ENCODE measurements around the gene VPS72. TPM values are rescaled to one million over a fixed set of nuclear protein-coding genes. Genes with fewer than 3 reads are reported as not detected.
A peak's percentile ranks its signal among the peaks of the same experiment; 100 is the strongest.

Gene VPS72
- total and polyA plus RNA-seq, 2 of the 13 experiments (the other 11 are each of a cell fraction or from before 2014, with no cell fraction given): 33.7 to 34.5 TPM

GRCh38 chr1:151189637-151190445 is at the start of gene VPS72 (continued):
- 0 out of 2 replicates have a peak, but pooled peaks have one; percentile 54 for TF ChIP-seq MIER2 (CRISPR knock-in tag; IDR thresholded peaks at IDR 0.05)
- peak; percentile 55 for TF ChIP-seq HNF1A (IDR thresholded peaks at IDR 0.05; ENCODE audit: low read depth)
- no peak for TF ChIP-seq HNF1A (CRISPR knock-in tag; IDR thresholded peaks at IDR 0.05; ENCODE audit: borderline replicate concordance)
- TF ChIP-seq JUND (CRISPR knock-in tag; IDR thresholded peaks at IDR 0.05): 0 out of 2 replicates have a peak, but pooled peaks have one; percentile 52
- peak; percentile 62 for TF ChIP-seq SIX4 (CRISPR knock-in tag; IDR thresholded peaks at IDR 0.05)
- peak; percentile 30; the same call in 1 of the 2 replicates for TF ChIP-seq TFDP1 (CRISPR knock-in tag; IDR thresholded peaks at IDR 0.05; ENCODE audit: borderline replicate concordance)
- TF ChIP-seq ZSCAN12 (CRISPR knock-in tag; IDR thresholded peaks at IDR 0.05): no peak
- peak; percentile 69 for TF ChIP-seq NCOA2 (CRISPR knock-in tag; IDR thresholded peaks at IDR 0.05)
- peak; percentile 88; the same call in 1 of the 2 replicates for TF ChIP-seq MYC (CRISPR knock-in tag; IDR thresholded peaks at IDR 0.05; ENCODE audit: borderline replicate concordance)
- TF ChIP-seq KLF11 (CRISPR knock-in tag; IDR thresholded peaks at IDR 0.05): peak; percentile 70; the same call in 1 of the 2 replicates
- TF ChIP-seq DRAP1 (CRISPR knock-in tag; IDR thresholded peaks at IDR 0.05): peak; percentile 76
- TF ChIP-seq ZNF660 (CRISPR knock-in tag; IDR thresholded peaks at IDR 0.05; ENCODE audit: borderline replicate concordance, low read depth): no peak
- peak; percentile 82 for TF ChIP-seq HOXA3 (CRISPR knock-in tag; IDR thresholded peaks at IDR 0.05)
- no peak for TF ChIP-seq MAFF (IDR thresholded peaks at IDR 0.05; ENCODE audit: low read depth, low read length)
- TF ChIP-seq AHDC1 (CRISPR knock-in tag; IDR thresholded peaks at IDR 0.05; ENCODE audit: borderline replicate concordance): no peak
- peak; percentile 45 for TF ChIP-seq ZEB1 (IDR thresholded peaks at IDR 0.05; ENCODE audit: insufficient replicate concordance, low read depth)
- 0 out of 2 replicates have a peak, but pooled peaks have one; percentile 36 for TF ChIP-seq TOE1 (CRISPR knock-in tag; IDR thresholded peaks at IDR 0.05)

All from HepG2 (cell line).